Activated T-helper 2 cell treated with anti-CD3 and anti-CD28 coated beads, Interferon-gamma antibody, Interleukin-2, Interleukin-4, amounts not matched to agents 10 μg/mL and 5 μg/mL and 100 μg/mL, durations not matched to agents 14 hours and 24 hours and 36 hours (primary cell): Measurements from ENCODE around the gene ZNF680. TPM values are rescaled to one million over a fixed set of nuclear protein-coding genes. Genes with fewer than 3 reads are reported as not detected.

Experiments
- DNase-seq: peaks from one replicate; pipeline ENCODE4 v3.0.0; 2021; ENCODE audit warnings: low spot score
- H3K27ac Mint-ChIP-seq: one replicate; pipeline ENCODE4 v1.8.0; 2021; ENCODE audit warnings: mixed read lengths
- H3K27me3 Mint-ChIP-seq: one replicate; pipeline ENCODE4 v1.8.0; 2021; ENCODE audit warnings: low read depth, mixed read lengths
- H3K36me3 Mint-ChIP-seq: one replicate; pipeline ENCODE4 v1.8.0; 2021; ENCODE audit warnings: low read depth, mixed read lengths
- H3K4me1 Mint-ChIP-seq: one replicate; pipeline ENCODE4 v1.8.0; 2021; ENCODE audit warnings: low read depth, mixed read lengths
- H3K4me3 Mint-ChIP-seq: one replicate; pipeline ENCODE4 v1.8.0; 2021; ENCODE audit warnings: low read depth, mild to moderate bottlenecking, moderate library complexity, mixed read lengths
- H3K9me3 Mint-ChIP-seq: one replicate; pipeline ENCODE4 v1.8.0; 2021; ENCODE audit warnings: mixed read lengths
- intact Hi-C: fragments of 100-400 bp; cut with micrococcal nuclease; formaldehyde crosslinking; loops from one replicate; pipeline ENCODE4 v1.15.1; 2023
- total RNA-seq: library from RNA; stranded (reverse); gene quantifications from 2 replicates; pipeline ENCODE4 v1.2.3, GENCODE V29; 2022

Gene ZNF680
- total RNA-seq, 1 donor from 2014 or later, result 10.9 TPM

DNA sequence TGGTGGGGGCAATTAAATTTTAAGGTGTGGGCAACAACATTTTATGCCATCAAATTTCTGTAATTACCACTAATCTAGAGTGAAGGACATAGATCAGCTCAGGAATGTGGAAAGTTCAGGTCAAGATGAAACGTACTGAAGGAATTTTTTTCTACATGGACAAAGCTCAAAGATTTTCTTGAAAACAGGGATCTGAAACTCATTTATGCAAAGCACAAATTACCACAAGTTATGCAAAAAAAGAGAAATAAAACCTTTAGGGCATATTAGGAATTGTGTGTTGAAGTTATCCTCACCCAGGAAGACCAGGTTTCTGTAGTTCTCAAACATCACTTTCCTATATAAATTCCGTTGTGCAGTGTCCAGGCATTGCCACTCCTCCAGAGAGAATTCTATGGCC lies 18.9 kb downstream of the ZNF680 start:
- H3K9me3 Mint-ChIP-seq, result peaks cover 29% of the 10 kb centered on the region
- DNase-seq, result no peak
- H3K27me3 Mint-ChIP-seq, result no peaks in the 10 kb centered on the region
- H3K27ac Mint-ChIP-seq, result no peak overlapping the region
- no peaks in the 10 kb centered on the region for H3K4me1 Mint-ChIP-seq
- intact Hi-C loops, result no loop called here
- H3K36me3 Mint-ChIP-seq, result peaks cover 73% of the 10 kb centered on the region
- H3K4me3 Mint-ChIP-seq, result no peak overlapping the region

GRCh38 chr7:64541438-64542359 lies 21.2 kb downstream of the ZNF680 start:
- no peaks in the 10 kb centered on the region for H3K27me3 Mint-ChIP-seq
- peaks cover 30% of the 10 kb centered on the region for H3K9me3 Mint-ChIP-seq
- no peak for DNase-seq
- no peaks in the 10 kb centered on the region for H3K4me1 Mint-ChIP-seq
- intact Hi-C loops, result no loop called here
- peaks cover 75% of the 10 kb centered on the region for H3K36me3 Mint-ChIP-seq
- no peak overlapping the region for H3K27ac Mint-ChIP-seq
- no peak overlapping the region for H3K4me3 Mint-ChIP-seq

GRCh38 chr7:64533756-64534155 lies 29.1 kb downstream of the ZNF680 start:
- no peak overlapping the region for H3K27ac Mint-ChIP-seq
- peaks cover 91% of the 10 kb centered on the region for H3K36me3 Mint-ChIP-seq
- intact Hi-C loops, result no loop called here
- peaks cover 90% of the 10 kb centered on the region for H3K9me3 Mint-ChIP-seq
- no peak for DNase-seq
- peaks cover 3% of the 10 kb centered on the region for H3K4me1 Mint-ChIP-seq
- no peaks in the 10 kb centered on the region for H3K27me3 Mint-ChIP-seq
- H3K4me3 Mint-ChIP-seq, result no peak overlapping the region

DNA sequence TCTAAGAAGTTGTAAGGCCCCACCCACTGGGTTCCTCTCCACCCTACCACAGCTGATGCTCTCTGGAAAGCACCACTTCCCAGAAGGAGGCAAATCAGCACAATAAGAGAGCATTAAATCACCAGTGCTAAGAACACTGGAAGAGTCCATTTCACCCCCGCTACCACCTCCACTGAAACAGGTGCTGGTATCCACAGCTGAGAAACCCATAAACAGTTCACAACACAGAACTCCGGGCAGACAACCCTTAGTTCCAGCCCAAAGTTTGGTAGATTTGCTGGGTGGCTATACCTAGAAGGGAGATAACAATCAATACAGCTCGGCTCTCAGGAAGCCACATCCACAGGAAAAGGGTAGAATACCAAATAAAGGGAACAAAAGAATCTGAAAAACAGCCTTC lies 34.1 kb downstream of the ZNF680 start:
- Mint-ChIP-seq H3K27ac (no peak overlapping the region), H3K4me3 (no peak overlapping the region), H3K9me3 (peaks cover 77% of the 10 kb centered on the region), H3K36me3 (peaks cover 81% of the 10 kb centered on the region), H3K27me3 (no peaks in the 10 kb centered on the region), H3K4me1 (peaks cover 3% of the 10 kb centered on the region)
- intact Hi-C loops, result no loop called here
- DNase-seq, result no peak

DNA sequence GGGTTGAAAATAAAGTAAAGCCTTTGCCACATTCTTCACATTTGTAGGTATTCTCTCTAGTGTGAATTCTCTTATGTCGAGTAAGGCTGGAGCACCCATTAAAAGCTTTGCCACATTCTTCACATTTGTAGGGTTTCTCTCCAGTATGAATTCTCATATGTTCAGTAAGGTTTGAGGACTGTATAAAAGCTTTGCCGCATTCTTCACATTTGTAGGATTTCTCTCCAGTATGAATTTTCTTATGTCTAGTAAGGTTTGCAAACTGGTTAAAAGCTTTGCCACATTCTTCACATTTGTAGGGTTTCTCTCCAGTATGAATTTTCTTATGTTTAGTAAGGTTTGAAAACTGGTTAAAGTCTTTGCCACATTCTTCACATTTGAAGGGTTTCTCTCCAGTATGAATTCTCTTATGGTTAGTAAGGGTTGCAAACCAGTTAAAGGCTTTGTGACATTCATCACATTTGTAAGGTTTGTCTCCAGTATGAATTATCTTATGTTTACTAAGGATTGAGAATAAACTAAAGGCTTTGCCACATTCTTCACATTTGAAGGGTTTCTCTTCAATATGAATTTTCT lies 41.4 kb downstream of the ZNF680 start:
- DNase-seq, result no peak
- no peaks in the 10 kb centered on the region for H3K27me3 Mint-ChIP-seq
- H3K36me3 Mint-ChIP-seq, result peaks cover 75% of the 10 kb centered on the region
- peaks cover 87% of the 10 kb centered on the region for H3K9me3 Mint-ChIP-seq
- intact Hi-C loops, result no loop called here
- H3K4me1 Mint-ChIP-seq, result no peaks in the 10 kb centered on the region
- no peak overlapping the region for H3K27ac Mint-ChIP-seq
- no peak overlapping the region for H3K4me3 Mint-ChIP-seq

- H3K27me3 Mint-ChIP-seq, result no peaks in the 10 kb centered on the region
- H3K36me3 Mint-ChIP-seq, result peaks cover 60% of the 10 kb centered on the region
- H3K4me1 Mint-ChIP-seq, result no peaks in the 10 kb centered on the region
- no peak overlapping the region for H3K4me3 Mint-ChIP-seq
- H3K27ac Mint-ChIP-seq, result no peak overlapping the region
- intact Hi-C loops, result no loop called here
- no peak for DNase-seq
- H3K9me3 Mint-ChIP-seq, result peaks cover 66% of the 10 kb centered on the region
Observed at GRCh38 chr7:64516451-64516850, 46.4 kb downstream of the ZNF680 start.

- no peaks in the 10 kb centered on the region for H3K4me1 Mint-ChIP-seq
- DNase-seq, result no peak
- no peak overlapping the region for H3K4me3 Mint-ChIP-seq
- H3K27me3 Mint-ChIP-seq, result no peaks in the 10 kb centered on the region
- no peak overlapping the region for H3K27ac Mint-ChIP-seq
- peaks cover 59% of the 10 kb centered on the region for H3K9me3 Mint-ChIP-seq
- intact Hi-C loops, result no loop called here
- peaks cover 58% of the 10 kb centered on the region for H3K36me3 Mint-ChIP-seq
Observed at GRCh38 chr7:64515781-64516180, 47.1 kb downstream of the ZNF680 start.

DNA sequence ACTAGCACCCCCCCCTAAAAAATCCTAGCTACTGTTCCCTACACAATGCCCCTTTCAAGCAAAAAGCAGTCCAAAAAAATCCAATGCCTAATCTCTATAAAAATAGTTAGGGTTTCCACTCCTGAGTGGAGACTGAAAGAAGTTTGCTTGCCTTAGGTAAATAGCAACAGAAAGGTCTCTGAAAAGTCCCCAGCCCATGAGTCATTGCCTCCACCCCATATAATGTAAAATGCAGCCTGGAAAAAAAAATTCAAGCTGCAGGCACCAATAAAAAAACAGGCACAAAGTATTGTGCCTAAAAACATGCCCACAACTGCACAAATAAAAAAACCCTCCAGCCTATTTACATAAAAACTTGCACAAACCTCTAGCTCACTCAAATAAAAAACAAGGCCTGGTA lies 47.5 kb downstream of the ZNF680 start:
- Mint-ChIP-seq H3K4me1 (no peaks in the 10 kb centered on the region), H3K36me3 (peaks cover 55% of the 10 kb centered on the region), H3K27ac (no peak overlapping the region), H3K27me3 (no peaks in the 10 kb centered on the region), H3K9me3 (peaks cover 55% of the 10 kb centered on the region), H3K4me3 (no peak overlapping the region)
- DNase-seq, result no peak
- intact Hi-C loops, result no loop called here

DNA sequence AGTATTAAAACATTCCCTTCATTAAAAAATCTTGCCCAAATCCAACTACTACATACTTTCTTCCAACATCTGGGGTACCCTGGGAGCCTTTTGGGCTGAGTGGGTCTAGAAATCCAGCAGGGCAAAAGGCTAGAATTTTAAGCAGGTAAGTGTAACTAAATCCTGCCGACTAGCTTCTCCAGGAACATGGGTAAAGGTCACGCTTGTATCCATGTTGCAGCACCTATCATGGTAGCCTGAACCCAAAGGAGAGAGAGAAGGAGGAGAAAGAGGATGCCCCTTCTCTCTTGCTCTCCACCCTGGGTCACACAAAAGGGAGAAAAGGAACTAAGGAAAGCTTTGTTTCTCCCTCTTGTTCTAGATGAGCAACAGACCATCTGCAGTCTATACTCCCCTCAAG lies 53.3 kb downstream of the ZNF680 start:
- DNase-seq, result no peak
- Mint-ChIP-seq H3K27me3 (no peaks in the 10 kb centered on the region), H3K4me3 (no peak overlapping the region)

DNA sequence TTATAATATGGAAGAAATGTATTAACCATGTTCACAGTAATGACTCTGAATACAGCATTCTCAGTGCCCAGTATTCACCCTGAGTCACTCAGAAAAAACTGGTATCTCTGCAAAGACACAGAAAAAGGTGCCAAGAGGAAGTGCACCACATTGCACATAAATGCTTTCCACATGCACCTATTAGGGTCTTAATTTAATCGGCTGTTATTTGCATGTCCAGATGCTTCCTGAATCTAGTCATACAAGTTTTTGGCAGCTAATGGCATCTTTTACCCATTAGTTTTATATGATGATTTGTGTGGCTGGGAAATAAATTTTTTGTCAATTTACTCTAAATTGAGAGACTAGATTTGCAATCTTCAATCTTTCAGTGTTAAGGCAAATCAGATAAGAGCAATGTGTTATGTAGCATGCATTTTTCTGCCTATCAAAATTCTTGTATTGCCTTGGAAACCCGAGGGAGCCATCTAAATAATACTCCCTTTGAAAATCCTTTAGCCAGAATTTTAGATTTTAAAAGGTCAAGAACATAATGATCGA lies 58.2 kb downstream of the ZNF680 start:
- Mint-ChIP-seq H3K4me3 (no peak overlapping the region), H3K27ac (no peak overlapping the region), H3K4me1 (no peaks in the 10 kb centered on the region), H3K27me3 (no peaks in the 10 kb centered on the region), H3K36me3 (peaks cover 21% of the 10 kb centered on the region), H3K9me3 (peaks cover 61% of the 10 kb centered on the region)
- DNase-seq, result no peak
- intact Hi-C loops, result no loop called here

More for the DNA sequence above, 53.3 kb downstream of the ZNF680 start:
- intact Hi-C loops, result no loop called here
- peaks cover 41% of the 10 kb centered on the region for H3K36me3 Mint-ChIP-seq
- no peaks in the 10 kb centered on the region for H3K4me1 Mint-ChIP-seq
- no peak overlapping the region for H3K27ac Mint-ChIP-seq
- H3K9me3 Mint-ChIP-seq, result peaks cover 33% of the 10 kb centered on the region

GRCh38 chr7:64498270-64498669 lies 64.6 kb downstream of the ZNF680 start:
- H3K36me3 Mint-ChIP-seq, result no peaks in the 10 kb centered on the region
- H3K9me3 Mint-ChIP-seq, result peaks cover 40% of the 10 kb centered on the region
- H3K4me3 Mint-ChIP-seq, result no peak overlapping the region
- H3K27ac Mint-ChIP-seq, result no peak overlapping the region
- no peak for DNase-seq
- intact Hi-C loops, result no loop called here
- H3K4me1 Mint-ChIP-seq, result no peaks in the 10 kb centered on the region
- no peaks in the 10 kb centered on the region for H3K27me3 Mint-ChIP-seq

GRCh38 chr7:64494912-64495461 lies 67.9 kb downstream of the ZNF680 start:
- no peak for DNase-seq
- H3K4me3 Mint-ChIP-seq, result no peak overlapping the region
- no peaks in the 10 kb centered on the region for H3K36me3 Mint-ChIP-seq
- intact Hi-C loops, result no loop called here
- H3K4me1 Mint-ChIP-seq, result no peaks in the 10 kb centered on the region
- H3K27ac Mint-ChIP-seq, result no peak overlapping the region
- H3K27me3 Mint-ChIP-seq, result no peaks in the 10 kb centered on the region
- peaks cover 38% of the 10 kb centered on the region for H3K9me3 Mint-ChIP-seq

- no peaks in the 10 kb centered on the region for H3K4me1 Mint-ChIP-seq
- no peaks in the 10 kb centered on the region for H3K36me3 Mint-ChIP-seq
- DNase-seq, result no peak
- intact Hi-C loops, result no loop called here
- no peaks in the 10 kb centered on the region for H3K27me3 Mint-ChIP-seq
- peaks cover 57% of the 10 kb centered on the region for H3K9me3 Mint-ChIP-seq
- no peak overlapping the region for H3K4me3 Mint-ChIP-seq
- no peak overlapping the region for H3K27ac Mint-ChIP-seq
Observed at GRCh38 chr7:64485623-64486022, 77.2 kb downstream of the ZNF680 start.
